HepG2 (cell line): ENCODE results near the gene RGS19. TPM values are rescaled to one million over a fixed set of nuclear protein-coding genes. Genes with fewer than 3 reads are reported as not detected.
A peak's percentile ranks its signal among the peaks of the same experiment; 100 is the strongest.

Experiments
- ATF1 ChIP-seq: IDR thresholded peaks from 2 replicates; pipeline ENCODE4 v1.6.1; 2016; ENCODE audit warnings: mild to moderate bottlenecking, control low read depth
- ATF4 ChIP-seq, 2 experiments: fragments of 450-650 bp in 1 of 2; sonication (generic) in 1 of 2; formaldehyde crosslinking; IDR thresholded peaks; 2 replicates each; pipeline versions ENCODE4 v1.5.0 to v1.8.0; 2020 to 2022; ENCODE audit warnings: mild to moderate bottlenecking in 1 of 2, missing genetic modification reagents in 1 of 2
- NFAT5 ChIP-seq: sonication (generic); formaldehyde crosslinking; IDR thresholded peaks from 2 replicates; pipeline ENCODE4 v1.4.0; 2020; ENCODE audit warnings: missing genetic modification reagents
- RARG ChIP-seq: sonication (generic); formaldehyde crosslinking; IDR thresholded peaks from 2 replicates; pipeline ENCODE4 v1.4.0; 2020; ENCODE audit warnings: low read depth, mild to moderate bottlenecking, missing genetic modification reagents
- UBTF ChIP-seq: sonication (generic); formaldehyde crosslinking; IDR thresholded peaks from 2 replicates; pipeline ENCODE4 v1.4.0; 2020; ENCODE audit warnings: mild to moderate bottlenecking, missing genetic modification reagents
- ZBTB38 ChIP-seq: sonication (generic); formaldehyde crosslinking; IDR thresholded peaks from 2 replicates; pipeline ENCODE4 v1.5.1; 2020; ENCODE audit warnings: mild to moderate bottlenecking, missing genetic modification reagents
- ZNF563 ChIP-seq: sonication (generic); formaldehyde crosslinking; IDR thresholded peaks from 2 replicates; pipeline ENCODE4 v1.8.0; 2022; ENCODE audit warnings: mild to moderate bottlenecking, moderate library complexity, missing genetic modification reagents
- ZNF614 ChIP-seq: IDR thresholded peaks from 2 replicates; pipeline ENCODE4 v1.6.1; 2018; ENCODE audit warnings: missing biosample characterization, missing genetic modification reagents, inconsistent platforms, borderline replicate concordance
- ZNF720 ChIP-seq: sonication (generic); formaldehyde crosslinking; IDR thresholded peaks from 2 replicates; pipeline ENCODE4 v1.4.0; 2020; ENCODE audit warnings: missing genetic modification reagents
- polyA plus RNA-seq, 8 experiments: library from polyadenylated mRNA; depleted of rRNA in 3 of 8; stranded (reverse) in 7 of 8; unstranded in 1 of 8; fragments of >200 nt; fragmentation: Illumina TruSeq in 4 of 8; extraction: Trizol in 4 of 8; gene quantifications; 2 replicates each; pipeline versions ENCODE4 v1.2.1 to v1.2.3, GENCODE V29; 2011 to 2016; ENCODE audit warnings: low read depth in 4 of 8, missing spikeins in 1 of 8, mixed read lengths in 1 of 8; ENCODE audit not compliant: insufficient read depth in 1 of 8
- total RNA-seq, 5 experiments: library from RNA; depleted of rRNA; stranded (reverse); fragments of >200 nt; fragmentation: Illumina TruSeq; extraction: Trizol; gene quantifications; 2 replicates each; pipeline ENCODE4 v1.2.3, GENCODE V29; 2016; ENCODE audit warnings: low read depth in 1 of 5
- TF ChIP-seq, protein P1 (sequence below): sonication (generic); formaldehyde crosslinking; IDR thresholded peaks from 2 replicates; pipeline ENCODE4 v1.4.0; 2020; ENCODE audit warnings: mild to moderate bottlenecking, missing genetic modification reagents
- TF ChIP-seq, protein P2 (sequence below): sonication (generic); formaldehyde crosslinking; IDR thresholded peaks from 2 replicates; pipeline ENCODE4; 2020; ENCODE audit warnings: missing genetic modification reagents, mild to moderate bottlenecking, borderline replicate concordance

Gene RGS19
- total and polyA plus RNA-seq, 2 of the 13 experiments (the other 11 are each of a cell fraction or from before 2014, with no cell fraction given) = 10.7 to 11.9 TPM

DNA sequence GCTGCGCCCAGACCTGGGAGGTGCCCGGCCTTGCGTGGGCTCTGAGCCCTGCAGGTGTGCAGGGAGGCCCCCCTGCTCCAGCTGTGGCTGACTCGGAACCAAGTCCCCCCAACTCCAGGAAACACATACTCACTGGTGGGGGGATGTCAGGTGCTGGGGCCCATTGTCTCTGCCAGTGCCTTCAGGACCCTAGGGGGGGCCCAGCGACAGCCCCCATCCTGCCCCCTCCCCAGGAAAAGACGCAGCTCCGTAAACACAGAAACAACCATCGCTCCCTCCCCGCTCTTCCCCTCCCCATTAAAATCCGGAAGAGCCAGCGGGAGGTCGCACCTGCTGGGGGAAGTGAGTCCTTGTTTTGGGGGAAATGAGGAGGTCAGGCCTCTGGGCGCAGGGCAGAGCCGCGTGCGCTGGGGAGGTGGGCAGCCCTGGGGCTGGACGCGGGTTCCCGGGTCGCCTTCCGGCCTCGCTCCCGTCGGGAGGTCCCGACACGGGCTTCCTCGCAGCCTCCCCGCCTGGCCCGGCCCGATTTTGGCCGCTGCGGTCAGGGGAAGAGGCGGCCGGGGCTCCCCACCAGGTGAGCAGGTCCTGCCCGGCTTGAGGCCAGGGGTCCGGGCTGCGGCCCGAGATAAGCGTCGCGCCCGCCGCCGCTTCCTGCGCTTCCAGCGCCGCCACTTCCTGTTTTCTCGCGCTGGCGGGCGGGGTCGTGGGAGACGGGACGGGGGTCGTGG is 37.1 kb downstream of the RGS19 start (continued):
- TF ChIP-seq UBTF (peak; percentile 94), ZNF614 (CRISPR knock-in tag) (peak; percentile 57; the same call in 1 of the 2 replicates), ATF1 (CRISPR knock-in tag) (no peak), ZNF563 (peak; percentile 95), NFAT5 (CRISPR knock-in tag) (no peak), ZBTB38 (no peak; the same call in none of the 2 replicates), ZNF720 (CRISPR knock-in tag) (peak; percentile 51; the same call in 1 of the 2 replicates), ATF4 (CRISPR knock-in tag; IDR thresholded peaks at IDR 0.05) (no peak; a peak in 1 of 4 replicates), RARG (CRISPR knock-in tag) (no peak; the same call in 1 of the 2 replicates)
- TF ChIP-seq, protein P1, sequence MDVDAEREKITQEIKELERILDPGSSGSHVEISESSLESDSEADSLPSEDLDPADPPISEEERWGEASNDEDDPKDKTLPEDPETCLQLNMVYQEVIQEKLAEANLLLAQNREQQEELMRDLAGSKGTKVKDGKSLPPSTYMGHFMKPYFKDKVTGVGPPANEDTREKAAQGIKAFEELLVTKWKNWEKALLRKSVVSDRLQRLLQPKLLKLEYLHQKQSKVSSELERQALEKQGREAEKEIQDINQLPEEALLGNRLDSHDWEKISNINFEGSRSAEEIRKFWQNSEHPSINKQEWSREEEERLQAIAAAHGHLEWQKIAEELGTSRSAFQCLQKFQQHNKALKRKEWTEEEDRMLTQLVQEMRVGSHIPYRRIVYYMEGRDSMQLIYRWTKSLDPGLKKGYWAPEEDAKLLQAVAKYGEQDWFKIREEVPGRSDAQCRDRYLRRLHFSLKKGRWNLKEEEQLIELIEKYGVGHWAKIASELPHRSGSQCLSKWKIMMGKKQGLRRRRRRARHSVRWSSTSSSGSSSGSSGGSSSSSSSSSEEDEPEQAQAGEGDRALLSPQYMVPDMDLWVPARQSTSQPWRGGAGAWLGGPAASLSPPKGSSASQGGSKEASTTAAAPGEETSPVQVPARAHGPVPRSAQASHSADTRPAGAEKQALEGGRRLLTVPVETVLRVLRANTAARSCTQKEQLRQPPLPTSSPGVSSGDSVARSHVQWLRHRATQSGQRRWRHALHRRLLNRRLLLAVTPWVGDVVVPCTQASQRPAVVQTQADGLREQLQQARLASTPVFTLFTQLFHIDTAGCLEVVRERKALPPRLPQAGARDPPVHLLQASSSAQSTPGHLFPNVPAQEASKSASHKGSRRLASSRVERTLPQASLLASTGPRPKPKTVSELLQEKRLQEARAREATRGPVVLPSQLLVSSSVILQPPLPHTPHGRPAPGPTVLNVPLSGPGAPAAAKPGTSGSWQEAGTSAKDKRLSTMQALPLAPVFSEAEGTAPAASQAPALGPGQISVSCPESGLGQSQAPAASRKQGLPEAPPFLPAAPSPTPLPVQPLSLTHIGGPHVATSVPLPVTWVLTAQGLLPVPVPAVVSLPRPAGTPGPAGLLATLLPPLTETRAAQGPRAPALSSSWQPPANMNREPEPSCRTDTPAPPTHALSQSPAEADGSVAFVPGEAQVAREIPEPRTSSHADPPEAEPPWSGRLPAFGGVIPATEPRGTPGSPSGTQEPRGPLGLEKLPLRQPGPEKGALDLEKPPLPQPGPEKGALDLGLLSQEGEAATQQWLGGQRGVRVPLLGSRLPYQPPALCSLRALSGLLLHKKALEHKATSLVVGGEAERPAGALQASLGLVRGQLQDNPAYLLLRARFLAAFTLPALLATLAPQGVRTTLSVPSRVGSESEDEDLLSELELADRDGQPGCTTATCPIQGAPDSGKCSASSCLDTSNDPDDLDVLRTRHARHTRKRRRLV (CRISPR knock-in tag) = no peak
- TF ChIP-seq, protein P2, sequence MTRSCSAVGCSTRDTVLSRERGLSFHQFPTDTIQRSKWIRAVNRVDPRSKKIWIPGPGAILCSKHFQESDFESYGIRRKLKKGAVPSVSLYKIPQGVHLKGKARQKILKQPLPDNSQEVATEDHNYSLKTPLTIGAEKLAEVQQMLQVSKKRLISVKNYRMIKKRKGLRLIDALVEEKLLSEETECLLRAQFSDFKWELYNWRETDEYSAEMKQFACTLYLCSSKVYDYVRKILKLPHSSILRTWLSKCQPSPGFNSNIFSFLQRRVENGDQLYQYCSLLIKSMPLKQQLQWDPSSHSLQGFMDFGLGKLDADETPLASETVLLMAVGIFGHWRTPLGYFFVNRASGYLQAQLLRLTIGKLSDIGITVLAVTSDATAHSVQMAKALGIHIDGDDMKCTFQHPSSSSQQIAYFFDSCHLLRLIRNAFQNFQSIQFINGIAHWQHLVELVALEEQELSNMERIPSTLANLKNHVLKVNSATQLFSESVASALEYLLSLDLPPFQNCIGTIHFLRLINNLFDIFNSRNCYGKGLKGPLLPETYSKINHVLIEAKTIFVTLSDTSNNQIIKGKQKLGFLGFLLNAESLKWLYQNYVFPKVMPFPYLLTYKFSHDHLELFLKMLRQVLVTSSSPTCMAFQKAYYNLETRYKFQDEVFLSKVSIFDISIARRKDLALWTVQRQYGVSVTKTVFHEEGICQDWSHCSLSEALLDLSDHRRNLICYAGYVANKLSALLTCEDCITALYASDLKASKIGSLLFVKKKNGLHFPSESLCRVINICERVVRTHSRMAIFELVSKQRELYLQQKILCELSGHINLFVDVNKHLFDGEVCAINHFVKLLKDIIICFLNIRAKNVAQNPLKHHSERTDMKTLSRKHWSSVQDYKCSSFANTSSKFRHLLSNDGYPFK (CRISPR knock-in tag) = no peak
